GM19397 (cell line): ENCODE measurements around the gene NFE2L1.
"Not testable (repeated sequence)": the region's sequence is repeated elsewhere in the genome, so short reads cannot be mapped to it uniquely, and the experiment has no call there.

ENCODE experiments used
- ATAC-seq: cut with Tn5 transposase; IDR thresholded peaks from one replicate; pipeline ENCODE4 v1.9.1; 2021; ENCODE audit warnings: mild to moderate bottlenecking, moderate library complexity; ENCODE audit not compliant: unreplicated experiment

Gene NFE2L1, protein sequence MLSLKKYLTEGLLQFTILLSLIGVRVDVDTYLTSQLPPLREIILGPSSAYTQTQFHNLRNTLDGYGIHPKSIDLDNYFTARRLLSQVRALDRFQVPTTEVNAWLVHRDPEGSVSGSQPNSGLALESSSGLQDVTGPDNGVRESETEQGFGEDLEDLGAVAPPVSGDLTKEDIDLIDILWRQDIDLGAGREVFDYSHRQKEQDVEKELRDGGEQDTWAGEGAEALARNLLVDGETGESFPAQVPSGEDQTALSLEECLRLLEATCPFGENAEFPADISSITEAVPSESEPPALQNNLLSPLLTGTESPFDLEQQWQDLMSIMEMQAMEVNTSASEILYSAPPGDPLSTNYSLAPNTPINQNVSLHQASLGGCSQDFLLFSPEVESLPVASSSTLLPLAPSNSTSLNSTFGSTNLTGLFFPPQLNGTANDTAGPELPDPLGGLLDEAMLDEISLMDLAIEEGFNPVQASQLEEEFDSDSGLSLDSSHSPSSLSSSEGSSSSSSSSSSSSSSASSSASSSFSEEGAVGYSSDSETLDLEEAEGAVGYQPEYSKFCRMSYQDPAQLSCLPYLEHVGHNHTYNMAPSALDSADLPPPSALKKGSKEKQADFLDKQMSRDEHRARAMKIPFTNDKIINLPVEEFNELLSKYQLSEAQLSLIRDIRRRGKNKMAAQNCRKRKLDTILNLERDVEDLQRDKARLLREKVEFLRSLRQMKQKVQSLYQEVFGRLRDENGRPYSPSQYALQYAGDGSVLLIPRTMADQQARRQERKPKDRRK

DNA sequence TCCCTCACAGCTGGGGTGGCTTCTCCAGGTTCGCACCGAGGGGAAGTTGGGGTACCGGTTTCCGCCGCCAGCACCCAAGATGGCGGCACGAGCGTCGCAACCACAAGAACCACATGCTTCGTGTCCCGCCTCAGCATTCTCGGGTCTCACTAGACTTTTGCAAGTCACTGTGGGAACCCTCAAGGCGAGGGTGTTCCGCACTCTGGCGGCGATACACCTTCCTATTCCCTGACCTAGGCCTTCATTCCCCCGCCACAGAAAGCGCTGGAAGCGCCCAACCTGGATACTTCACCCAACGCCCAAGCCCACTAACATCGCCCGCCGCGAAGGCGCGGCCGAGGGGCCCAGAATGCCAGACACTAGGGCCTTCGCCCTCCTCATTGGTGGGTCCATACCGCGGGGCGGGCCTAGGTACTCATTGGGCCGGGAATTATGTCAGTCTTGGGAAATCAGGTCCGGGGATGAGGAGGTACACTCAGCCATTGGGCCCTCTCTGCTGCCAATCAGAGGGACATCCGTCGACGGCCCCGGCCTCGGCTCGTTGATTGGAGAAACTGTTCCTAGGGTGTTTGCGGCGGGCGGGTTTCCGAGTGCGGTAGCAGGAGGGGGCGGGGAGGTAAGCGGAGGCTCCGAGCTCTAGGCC, at the start of gene NFE2L1:
Gene NFE2L1 (plus strand): TSS at position 619 of the 643 bp plus-strand sequence. CDS start 2,760 bp downstream, outside the sequence.
- peak; percentile 85 for ATAC-seq

DNA sequence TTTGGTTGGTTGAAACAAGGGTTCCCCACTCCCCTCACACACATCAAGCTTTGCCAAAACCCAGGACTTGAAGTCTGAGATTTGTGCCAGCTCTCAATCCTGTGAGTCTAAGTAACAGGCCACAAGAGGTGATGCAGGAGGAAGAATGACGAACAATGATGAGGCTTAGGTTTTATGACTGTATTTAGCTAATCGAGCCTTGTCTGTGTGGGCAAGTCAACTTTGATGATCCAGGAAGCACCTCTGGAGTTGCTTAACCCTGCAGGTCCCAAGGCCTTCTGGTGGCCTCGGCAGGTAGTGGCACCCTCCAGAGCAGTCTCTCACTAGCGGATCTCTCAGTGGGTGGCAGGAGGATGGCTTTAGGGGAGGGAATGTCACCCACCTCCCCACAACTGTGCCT, 48.6 kb upstream of the NFE2L1 start:
- ATAC-seq: no peak

DNA sequence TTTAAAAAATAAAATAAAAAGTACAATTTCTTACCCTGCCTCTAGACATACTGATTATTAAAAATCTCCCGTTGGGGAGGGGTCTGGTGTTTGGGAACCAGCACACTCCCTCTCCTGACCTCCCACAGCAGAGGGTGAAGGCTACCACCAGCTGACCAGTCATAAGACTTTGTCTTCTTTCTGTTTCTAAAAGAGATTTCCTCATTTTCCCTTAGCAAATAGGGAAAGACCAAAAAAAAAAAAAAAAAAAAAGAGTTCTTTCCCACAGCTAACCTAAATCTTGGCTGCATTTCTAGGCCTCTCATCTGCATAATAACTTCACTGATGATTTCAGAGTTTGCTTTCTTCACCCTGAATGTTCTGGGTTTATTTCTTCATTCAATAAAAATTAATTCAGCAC, 47.0 kb upstream of the NFE2L1 start:
- ATAC-seq: no peak

DNA sequence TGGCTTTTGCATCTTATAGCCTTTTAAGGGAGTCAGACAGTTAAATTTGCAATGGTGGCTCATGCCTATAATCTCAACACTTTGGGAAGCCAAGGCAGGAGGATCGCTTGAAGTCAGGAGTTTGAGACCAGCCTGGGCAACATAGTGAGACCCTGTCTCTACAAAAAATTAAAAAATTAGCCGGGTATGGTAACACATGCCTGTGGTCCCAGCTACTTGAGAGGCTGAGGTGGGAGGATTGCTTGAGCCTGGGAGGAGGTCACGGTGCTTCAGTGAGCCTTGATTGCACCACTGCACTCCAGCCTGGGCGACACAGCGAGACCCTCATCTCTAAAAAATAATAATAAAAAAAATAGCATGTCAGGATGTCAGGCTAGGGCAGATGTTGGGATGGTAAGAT, 46.5 kb upstream of the NFE2L1 start:
- ATAC-seq: not testable (repeated sequence)

DNA sequence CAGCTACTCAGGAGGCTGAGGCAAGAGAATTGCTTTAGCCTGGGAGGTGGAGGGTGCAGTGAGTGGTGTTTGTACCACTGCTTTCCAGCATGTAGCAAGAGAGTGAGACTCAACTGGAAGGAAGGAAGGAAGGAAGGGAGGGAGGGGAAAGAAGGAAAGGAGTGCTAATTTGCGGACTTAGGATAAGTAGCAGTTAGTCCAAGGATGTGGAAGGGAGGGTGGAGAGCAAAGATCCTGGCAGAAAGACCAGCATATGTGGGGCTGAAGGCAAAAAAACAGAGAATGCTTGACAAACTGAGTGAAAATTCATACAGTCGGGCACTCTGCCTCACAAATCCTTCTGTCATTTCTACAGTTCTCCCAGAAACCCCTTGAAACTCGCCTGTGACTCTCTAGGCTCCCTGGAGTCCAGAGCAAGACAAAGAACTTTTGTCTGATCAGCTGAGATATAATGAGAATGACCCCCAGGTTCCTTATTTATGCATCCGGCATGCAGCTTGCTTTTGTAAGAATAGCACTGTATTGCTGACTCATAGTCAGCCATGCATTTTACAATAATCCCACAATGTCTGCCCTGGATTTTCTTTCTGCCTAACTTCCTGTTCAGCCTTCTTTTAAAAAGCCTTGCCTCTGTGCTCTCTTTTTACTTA, 45.8 kb upstream of the NFE2L1 start:
- ATAC-seq: no peak

DNA sequence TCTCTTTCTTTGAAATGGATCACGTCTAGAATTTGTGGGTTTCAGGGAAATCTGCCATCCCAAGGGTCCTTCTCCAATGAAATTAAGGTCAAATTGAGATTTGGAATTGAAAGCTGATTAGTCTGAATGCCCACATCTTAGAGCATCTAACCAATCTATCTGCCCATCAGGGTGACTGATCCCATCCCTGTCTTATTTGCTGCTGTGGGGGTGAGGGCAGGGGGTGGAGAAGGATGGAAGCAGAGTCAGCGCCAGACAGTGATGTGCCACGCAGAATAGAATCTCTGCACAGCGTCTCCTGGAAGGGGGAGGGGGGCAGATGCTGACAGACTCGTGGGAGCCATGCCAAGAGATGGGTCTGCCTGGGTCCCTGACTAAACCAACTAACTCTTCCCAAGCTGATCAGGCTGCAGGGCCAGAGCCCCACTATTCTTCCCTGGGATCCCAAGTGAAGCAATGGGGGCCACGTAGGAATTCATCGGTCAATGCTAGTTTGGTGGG, 45.2 kb upstream of the NFE2L1 start:
- ATAC-seq: no peak

DNA sequence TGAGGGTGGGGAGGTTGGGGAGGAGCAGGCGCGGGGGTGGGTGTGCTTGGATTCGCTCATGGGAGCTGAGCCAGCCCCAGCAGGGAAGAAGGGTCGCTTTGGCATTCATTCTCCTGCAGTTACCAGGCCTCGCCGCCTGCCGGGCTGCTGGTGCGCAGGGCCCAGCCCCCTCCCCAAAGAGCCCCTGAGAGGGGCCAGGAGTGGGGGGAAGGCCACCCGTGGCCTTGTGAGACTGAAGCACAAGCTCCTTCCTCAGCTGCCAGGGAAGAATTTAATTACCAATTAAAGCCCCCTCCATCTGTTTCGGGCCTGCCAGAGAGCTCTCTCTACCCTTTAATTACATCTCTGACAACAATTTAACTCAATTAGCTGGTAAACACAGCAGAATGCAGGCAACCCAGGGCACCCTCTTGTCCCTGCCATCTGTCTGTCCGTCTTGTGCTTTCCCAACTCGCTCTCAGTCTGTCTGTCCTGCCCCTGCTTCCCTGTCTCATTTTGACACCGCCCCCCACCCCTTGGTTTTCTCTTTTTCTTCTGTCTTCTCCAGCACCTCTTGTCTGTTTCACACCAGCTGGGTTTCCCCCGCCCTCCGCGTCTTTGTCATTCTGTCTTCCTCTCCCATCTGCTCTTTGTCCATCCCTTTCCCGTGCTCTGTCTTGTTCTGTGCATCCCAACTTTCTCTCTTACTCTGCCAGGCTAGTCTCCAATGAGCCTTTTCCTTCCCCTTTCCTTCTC, 44.6 kb upstream of the NFE2L1 start:
- ATAC-seq: no peak

DNA sequence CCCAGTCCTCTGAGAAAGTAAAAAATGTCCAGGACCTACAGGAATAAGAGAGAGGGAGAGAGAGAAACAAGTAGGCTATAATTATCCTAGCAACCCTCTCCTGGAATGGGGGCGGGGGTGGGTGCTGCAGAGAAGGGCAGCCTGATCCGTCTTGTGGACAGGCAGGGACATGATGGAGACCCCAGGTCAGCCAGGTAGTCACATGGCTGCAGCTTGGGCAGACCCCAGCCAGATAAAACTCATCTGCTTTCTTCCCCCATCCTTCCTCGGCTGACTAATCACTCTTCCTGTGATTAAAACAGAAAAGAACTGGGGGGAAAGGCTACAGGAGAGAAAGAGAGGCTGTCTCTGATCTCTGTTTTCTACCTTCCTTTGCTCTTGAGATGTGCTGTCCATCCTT, 43.2 kb upstream of the NFE2L1 start:
- no peak for ATAC-seq

DNA sequence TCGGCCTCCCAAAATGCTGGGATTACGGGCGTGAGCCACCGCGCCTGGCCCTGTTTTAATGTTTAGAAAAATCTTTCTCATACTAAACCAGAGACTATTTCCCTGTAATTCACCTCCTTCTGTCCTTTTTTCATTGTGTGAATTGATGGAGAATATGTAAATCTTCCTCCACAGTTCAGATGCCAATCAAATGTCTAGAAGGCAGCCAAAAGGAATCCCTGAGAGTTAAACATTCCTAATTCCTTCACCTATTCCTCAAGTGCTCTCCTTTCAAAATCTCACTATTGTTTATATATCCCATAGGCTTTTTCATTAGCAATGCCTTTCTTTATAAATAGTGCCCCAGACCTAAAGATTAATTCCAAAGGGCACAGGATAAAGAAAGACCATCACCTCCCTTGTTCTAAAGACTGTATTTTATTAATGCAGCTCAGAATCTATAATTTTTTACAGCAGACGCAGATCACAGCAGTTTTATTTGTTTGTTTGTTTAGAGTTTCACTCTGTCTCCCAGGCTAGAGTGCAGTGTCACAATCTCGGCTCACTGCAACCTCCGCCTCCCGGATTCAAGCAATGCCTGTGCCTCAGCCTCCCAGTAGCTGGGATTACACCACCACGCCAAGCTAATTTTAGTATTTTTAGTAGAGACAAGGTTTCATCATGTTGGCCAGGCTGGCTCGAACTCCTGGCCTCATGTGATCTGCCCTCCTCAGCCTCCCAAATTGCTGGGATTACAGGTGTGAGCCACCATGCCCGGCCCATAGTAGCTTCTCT, 41.0 kb upstream of the NFE2L1 start:
- no peak for ATAC-seq

DNA sequence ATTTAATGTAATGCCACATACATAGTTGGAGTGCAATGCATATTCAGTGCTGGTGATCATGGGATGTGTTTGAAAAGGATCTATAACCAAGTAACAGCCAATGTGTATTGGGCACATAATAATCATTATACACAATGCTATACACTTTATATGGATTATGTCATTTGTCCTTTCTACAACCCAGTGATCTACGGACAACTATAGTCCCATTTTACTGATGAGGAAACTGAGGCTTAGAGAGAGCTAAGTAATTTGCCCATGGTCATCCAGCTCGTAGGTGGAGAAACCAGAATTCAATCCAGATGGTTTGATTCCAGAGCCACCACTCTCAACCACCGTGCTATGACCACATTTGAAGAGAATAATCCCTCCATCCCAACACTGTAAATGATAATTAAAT, 38.0 kb upstream of the NFE2L1 start:
- ATAC-seq: no peak

DNA sequence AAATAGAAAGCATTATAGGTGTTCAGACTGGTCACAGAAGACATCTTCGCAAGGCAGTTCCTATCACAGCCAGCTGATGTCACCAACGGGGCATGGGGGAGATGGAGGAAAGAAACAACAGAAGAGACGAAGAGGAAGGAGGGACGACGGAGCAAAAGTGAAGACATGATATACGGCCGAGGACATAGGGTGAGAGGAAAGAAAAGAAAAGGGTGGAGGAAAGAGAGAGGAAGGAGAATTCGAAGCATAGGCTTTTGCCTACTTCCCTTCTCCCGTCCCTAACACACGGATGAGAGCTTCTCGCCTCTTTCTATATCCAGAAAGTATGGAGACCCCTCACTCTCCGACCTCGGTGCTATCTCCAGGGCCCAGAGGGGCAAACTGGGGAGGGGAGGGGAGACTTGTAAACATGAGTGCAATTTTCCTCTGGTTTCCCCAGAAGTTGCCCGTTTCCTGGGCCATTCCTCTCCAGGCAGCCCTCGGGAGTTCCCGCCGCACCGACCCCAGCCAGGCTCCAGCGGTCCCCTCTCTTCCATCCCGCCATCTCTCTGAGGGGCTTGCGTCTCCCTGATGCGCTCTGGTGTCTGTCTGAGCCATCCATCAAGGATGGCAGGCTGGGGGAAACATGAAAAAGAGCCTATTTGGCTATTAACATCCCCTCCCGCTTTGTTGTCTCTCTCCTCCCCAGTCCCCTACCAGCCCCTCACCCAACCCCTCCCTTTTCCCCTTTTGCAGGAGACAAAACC, 36.6 kb upstream of the NFE2L1 start:
- ATAC-seq: no peak

DNA sequence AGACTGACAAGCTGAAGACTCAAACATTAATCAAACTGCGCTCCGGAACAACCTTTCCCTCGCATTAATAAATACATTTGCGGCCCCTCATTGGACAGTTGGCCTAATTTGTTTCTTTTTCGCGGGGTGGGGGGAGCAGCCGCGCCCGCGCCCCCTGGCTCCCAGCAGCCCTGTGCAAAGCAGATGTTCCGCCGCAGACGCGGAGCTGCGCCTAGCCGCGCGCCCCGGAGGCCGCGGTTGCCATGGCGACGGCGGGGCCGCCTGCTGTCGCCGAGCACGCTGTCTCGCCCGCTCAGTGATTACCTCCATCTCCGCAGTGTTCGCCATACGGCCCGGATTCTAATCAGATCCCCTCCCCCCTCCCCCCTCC, 36.0 kb upstream of the NFE2L1 start:
- ATAC-seq: no peak

DNA sequence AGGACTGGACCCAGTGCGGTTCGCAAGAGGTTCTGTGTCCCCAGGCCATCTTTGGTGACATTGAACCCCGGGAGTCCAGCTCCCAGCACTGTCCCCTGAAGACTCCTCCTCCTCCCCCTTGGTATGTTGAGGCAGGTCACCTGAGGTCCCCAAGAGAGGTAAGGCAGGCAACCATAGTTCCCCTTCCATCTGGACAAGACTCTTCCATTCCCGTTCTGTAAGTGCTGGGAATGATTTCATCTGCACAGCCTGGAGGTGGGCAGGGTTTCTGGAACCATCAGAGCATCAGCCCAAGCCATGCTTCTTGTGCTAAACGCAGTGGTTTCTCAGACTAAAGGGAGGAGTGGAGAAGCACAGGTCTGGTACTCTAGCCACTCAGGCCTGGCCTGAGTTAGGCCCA, 35.5 kb upstream of the NFE2L1 start:
- no peak for ATAC-seq

DNA sequence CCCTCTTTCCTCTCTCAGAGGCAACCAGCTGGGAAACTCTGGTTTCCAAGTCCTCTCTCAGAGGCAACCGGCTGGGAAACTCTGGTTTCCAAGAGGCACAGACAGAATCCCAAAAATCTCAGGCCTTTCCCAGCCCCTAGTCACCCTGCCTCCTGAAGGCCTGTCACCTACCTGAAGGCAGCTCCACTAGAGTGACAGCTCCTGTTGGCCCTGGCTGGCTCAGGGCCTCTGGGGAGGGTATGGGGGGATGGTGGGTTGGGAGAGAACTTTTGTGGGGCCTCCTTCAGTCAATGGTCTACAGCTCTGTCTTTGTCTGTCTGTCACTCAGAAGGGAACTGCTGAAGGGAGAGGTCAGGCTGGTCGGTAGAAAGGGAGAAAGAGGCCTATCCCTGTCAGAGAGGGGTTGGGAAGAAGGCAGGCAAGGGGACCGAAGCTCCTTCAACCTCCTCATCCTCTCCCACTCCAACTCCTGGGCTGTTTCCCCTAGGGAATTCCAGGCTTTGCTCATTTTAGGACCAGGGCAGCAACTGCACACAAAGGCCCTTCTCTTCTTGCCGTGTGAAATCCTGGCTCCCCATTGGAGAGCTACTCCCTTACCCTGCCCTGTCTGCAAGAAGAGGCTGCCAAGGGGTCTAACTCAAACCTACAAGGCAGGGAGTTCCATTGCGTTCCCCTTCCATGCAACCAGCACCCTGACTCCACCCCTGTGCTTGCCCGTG, 34.1 kb upstream of the NFE2L1 start:
- ATAC-seq: no peak

DNA sequence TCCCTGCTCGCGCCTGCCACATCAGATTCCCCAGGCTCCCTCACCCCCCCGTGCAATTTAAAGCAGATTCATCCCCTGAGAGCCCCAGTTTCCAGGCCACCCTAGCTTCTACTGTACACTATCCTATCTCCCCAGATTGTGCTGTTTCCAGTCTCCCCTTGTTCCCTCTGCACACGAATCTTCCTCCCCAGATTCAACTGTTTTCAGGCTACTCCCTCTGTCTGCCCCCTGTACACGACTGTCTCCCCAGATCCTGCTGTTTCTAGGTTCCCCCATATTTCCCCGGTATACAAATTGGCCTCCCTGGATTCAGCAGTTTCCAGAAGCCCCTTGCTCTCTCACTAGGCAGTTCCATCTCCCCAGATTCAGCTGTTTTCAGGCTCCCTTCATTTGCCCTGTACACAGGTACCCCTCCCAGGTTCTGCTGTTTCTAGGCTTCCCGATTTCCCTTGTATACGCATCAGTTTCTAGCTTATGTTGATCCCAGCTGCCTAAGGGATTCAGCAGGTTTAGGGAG, 33.5 kb upstream of the NFE2L1 start:
- ATAC-seq: no peak

DNA sequence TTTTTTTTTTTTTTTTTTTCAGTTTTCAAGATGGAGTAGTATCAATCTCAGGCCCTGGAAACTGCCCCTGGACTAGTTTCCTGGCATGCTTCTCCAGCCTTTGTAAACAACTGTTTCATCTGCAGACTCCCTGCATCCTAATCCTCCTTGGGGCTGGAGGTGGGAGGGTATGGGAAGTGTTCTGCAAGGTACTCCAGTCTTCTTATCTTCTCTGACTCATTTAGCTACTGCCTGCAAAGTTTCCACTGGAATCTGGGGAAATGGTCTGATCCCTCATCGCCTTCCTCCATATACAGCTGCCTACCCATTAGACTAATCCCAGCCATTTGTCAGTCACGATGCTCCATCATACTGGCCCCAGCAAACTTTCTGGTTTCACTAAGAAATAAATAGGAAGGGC, 32.0 kb upstream of the NFE2L1 start:
- no peak for ATAC-seq

DNA sequence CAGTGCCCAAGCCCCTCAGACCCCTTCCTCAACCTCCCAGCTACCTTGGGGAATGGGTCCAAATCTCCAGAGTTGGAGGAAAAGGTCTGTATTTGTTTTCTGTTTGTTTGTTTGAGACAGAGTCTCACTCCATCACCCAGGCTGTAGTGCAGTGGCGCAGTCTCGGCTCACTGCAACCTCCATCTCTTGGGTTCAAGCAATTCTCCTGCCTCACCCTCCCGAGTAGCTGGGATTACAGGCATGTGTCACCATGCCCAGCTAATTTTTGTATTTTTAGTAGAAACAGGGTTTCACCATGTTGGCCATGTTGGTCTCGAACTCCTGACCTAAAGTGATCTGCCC, 30.4 kb upstream of the NFE2L1 start:
- ATAC-seq: not testable (repeated sequence)

DNA sequence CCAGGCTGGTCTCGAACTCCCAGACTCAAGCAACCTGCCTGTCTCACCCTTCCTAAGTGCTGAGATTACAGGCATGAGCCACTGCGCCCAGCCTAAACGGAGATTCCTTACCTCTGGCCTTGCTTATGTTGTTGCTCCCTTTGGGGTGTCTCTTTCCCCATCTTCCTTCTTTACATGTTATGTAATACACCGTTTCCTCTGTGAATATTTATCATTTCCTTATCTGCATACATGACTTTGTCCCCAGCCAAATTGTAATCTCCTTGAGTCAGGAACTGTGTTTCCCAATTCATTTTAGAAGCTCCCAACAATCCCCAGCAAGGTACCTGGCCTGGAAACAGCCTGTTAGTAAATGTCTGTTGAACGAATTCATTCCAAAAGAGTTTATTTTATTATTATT, 26.2 kb upstream of the NFE2L1 start:
- ATAC-seq: no peak
